GM19043 (cell line): ENCODE data around the gene GPR171.

Source experiments
- ATAC-seq: cut with Tn5 transposase; IDR thresholded peaks from one replicate; pipeline ENCODE4 v1.9.1; 2021; ENCODE audit warnings: low read depth; ENCODE audit not compliant: unreplicated experiment

GPR171 gene

GRCh38 chr3:151214459-151214858, 11.4 kb upstream of the GPR171 start:
- ATAC-seq: no peak

GRCh38 chr3:151213881-151214280, 10.9 kb upstream of the GPR171 start:
- no peak for ATAC-seq

- ATAC-seq: no peak
Observed at GRCh38 chr3:151213151-151213550, 10.1 kb upstream of the GPR171 start.

GRCh38 chr3:151210676-151211381, 7.8 kb upstream of the GPR171 start:
- peak; percentile 76 for ATAC-seq

GRCh38 chr3:151209654-151210053, 6.6 kb upstream of the GPR171 start:
- no peak for ATAC-seq

GRCh38 chr3:151206201-151206600, 3.2 kb upstream of the GPR171 start:
- no peak for ATAC-seq

- ATAC-seq: no peak
Observed at GRCh38 chr3:151205482-151205881, 2.5 kb upstream of the GPR171 start.

- ATAC-seq: no peak
Observed at GRCh38 chr3:151204530-151205402, 1.8 kb upstream of the GPR171 start.

GRCh38 chr3:151201051-151201730, 1.8 kb downstream of the GPR171 start:
- no peak for ATAC-seq

- ATAC-seq: no peak
Observed at GRCh38 chr3:151200586-151200985, 2.4 kb downstream of the GPR171 start.

GRCh38 chr3:151199554-151200438, 3.2 kb downstream of the GPR171 start:
- ATAC-seq: no peak

- no peak for ATAC-seq
Observed at GRCh38 chr3:151198849-151199248, 4.2 kb downstream of the GPR171 start.

- no peak for ATAC-seq
Observed at GRCh38 chr3:151197981-151198767, 4.8 kb downstream of the GPR171 start.

- ATAC-seq: no peak
Observed at GRCh38 chr3:151197228-151197627, 5.8 kb downstream of the GPR171 start.

- ATAC-seq: no peak
Observed at GRCh38 chr3:151196434-151196833, 6.6 kb downstream of the GPR171 start.

- no peak for ATAC-seq
Observed at GRCh38 chr3:151195826-151196225, 7.2 kb downstream of the GPR171 start.

GRCh38 chr3:151192545-151192944, 10.5 kb downstream of the GPR171 start:
- ATAC-seq: no peak

- no peak for ATAC-seq
Observed at GRCh38 chr3:151191095-151191494, 11.9 kb downstream of the GPR171 start.

- no peak for ATAC-seq
Observed at GRCh38 chr3:151183265-151183671, 19.7 kb downstream of the GPR171 start.
